HG03135 (cell line): ENCODE results near the gene TBX2.

Experiments
- ATAC-seq: cut with Tn5 transposase; IDR thresholded peaks from one replicate; pipeline ENCODE4 v1.9.1; 2021; ENCODE audit warnings: mild to moderate bottlenecking, moderate library complexity; ENCODE audit not compliant: unreplicated experiment

TBX2 gene

GRCh38 chr17:61368832-61369450 is 30.7 kb upstream of the TBX2 start:
- ATAC-seq = no peak

- no peak for ATAC-seq
These were observed 29.9 kb upstream of the TBX2 start for GRCh38 chr17:61369751-61370150.

- no peak for ATAC-seq
These were observed 28.5 kb upstream of the TBX2 start for GRCh38 chr17:61371179-61371578.

GRCh38 chr17:61371606-61372005 is 28.0 kb upstream of the TBX2 start:
- ATAC-seq = no peak

GRCh38 chr17:61372436-61372835 is 27.2 kb upstream of the TBX2 start:
- ATAC-seq = no peak

GRCh38 chr17:61376931-61377838 is 22.5 kb upstream of the TBX2 start:
- ATAC-seq = no peak

- no peak for ATAC-seq
These were observed 20.8 kb upstream of the TBX2 start for GRCh38 chr17:61378658-61379456.

GRCh38 chr17:61379457-61380216 is 20.0 kb upstream of the TBX2 start:
- ATAC-seq = no peak

GRCh38 chr17:61380217-61380835 is 19.3 kb upstream of the TBX2 start:
- no peak for ATAC-seq

- no peak for ATAC-seq
These were observed 18.7 kb upstream of the TBX2 start for GRCh38 chr17:61380836-61381525.

GRCh38 chr17:61381537-61381936 is 18.1 kb upstream of the TBX2 start:
- no peak for ATAC-seq

- ATAC-seq = no peak
These were observed 16.6 kb upstream of the TBX2 start for GRCh38 chr17:61382796-61383688.

- no peak for ATAC-seq
These were observed 15.9 kb upstream of the TBX2 start for GRCh38 chr17:61383689-61384201.

GRCh38 chr17:61384354-61384691 is 15.3 kb upstream of the TBX2 start:
- no peak for ATAC-seq

- ATAC-seq = no peak
These were observed 14.7 kb upstream of the TBX2 start for GRCh38 chr17:61384692-61385576.

GRCh38 chr17:61385577-61386236 is 13.9 kb upstream of the TBX2 start:
- ATAC-seq = no peak

- no peak for ATAC-seq
These were observed 13.4 kb upstream of the TBX2 start for GRCh38 chr17:61386251-61386650.
